SU-DHL-6 (cell line): Measurements from ENCODE around the gene C11orf86.

ENCODE experiments used
- H2AFZ ChIP-seq: fragments of 200-600 bp; sonication (generic); 2 replicates; pipeline ENCODE4 v1.6.1; 2014; ENCODE audit warnings: low read depth, mild to moderate bottlenecking, moderate library complexity, mixed read lengths, antibody characterized with exemption, low read length; ENCODE audit not compliant: severe bottlenecking
- H3F3A ChIP-seq: fragments of 200-600 bp; shearing (Covaris generic); 2 replicates; pipeline ENCODE4 v1.6.0; 2016; ENCODE audit warnings: antibody characterized with exemption, mild to moderate bottlenecking; ENCODE audit not compliant: insufficient read depth
- H3K27ac ChIP-seq: fragments of 200-600 bp; sonication (generic); 2 replicates; pipeline ENCODE4 v1.5.1; 2016; ENCODE audit warnings: low read depth, mild to moderate bottlenecking, low read length, moderate library complexity, mixed read lengths
- H3K27me3 ChIP-seq: fragments of 200-600 bp; sonication (generic), shearing (Covaris generic); 2 replicates; pipeline ENCODE4 v1.6.0; 2014; ENCODE audit warnings: mild to moderate bottlenecking, low read length
- H3K36me3 ChIP-seq: fragments of 200-600 bp; sonication (generic); 2 replicates; pipeline ENCODE4 v1.6.1; 2014; ENCODE audit warnings: mild to moderate bottlenecking, low read length, mixed read lengths
- H3K4me2 ChIP-seq: fragments of 300-600, 200-600 bp; shearing (Covaris generic), sonication (generic); 2 replicates; pipeline ENCODE4 v1.6.0; 2014; ENCODE audit warnings: low read length, low read depth, mild to moderate bottlenecking; ENCODE audit not compliant: poor library complexity, severe bottlenecking
- H3K4me3 ChIP-seq: fragments of 200-600 bp; sonication (generic); 2 replicates; pipeline ENCODE4 v1.5.1; 2014; ENCODE audit warnings: antibody characterized with exemption, low read length, mild to moderate bottlenecking, mixed read lengths; ENCODE audit not compliant: insufficient read depth, poor library complexity, severe bottlenecking
- H3K79me2 ChIP-seq: fragments of 200-600 bp; sonication (generic); 2 replicates; pipeline ENCODE4 v1.6.1; 2014; ENCODE audit warnings: mild to moderate bottlenecking, low read length, moderate library complexity; ENCODE audit not compliant: insufficient read depth
- H3K9ac ChIP-seq: fragments of 200-600 bp; sonication (generic); 2 replicates; pipeline ENCODE4 v1.7.0; 2014; ENCODE audit warnings: mild to moderate bottlenecking, low read length
- H3K9me2 ChIP-seq: fragments of 200-600 bp; sonication (generic); replicated peaks from 2 replicates; pipeline ENCODE4 v1.6.1; 2014; ENCODE audit warnings: low read length; ENCODE audit not compliant: insufficient read depth
- H3K9me3 ChIP-seq: fragments of 200-600 bp; sonication (generic); 2 replicates; pipeline ENCODE4 v1.6.1; 2014; ENCODE audit warnings: low read length, mixed read lengths; ENCODE audit not compliant: insufficient read depth
- H4K20me1 ChIP-seq: fragments of 200-600 bp; sonication (generic); 2 replicates; pipeline ENCODE4 v1.6.1; 2014; ENCODE audit warnings: low read depth, mild to moderate bottlenecking, antibody characterized with exemption, low read length, moderate library complexity, mixed read lengths
- EZH2phosphoT487 ChIP-seq: fragments of 200-600 bp; sonication (generic), shearing (Covaris generic); conservative IDR thresholded peaks from 2 replicates; pipeline ENCODE4 v1.6.1; 2018; ENCODE audit warnings: mild to moderate bottlenecking, antibody characterized with exemption, low read length, moderate library complexity, mixed read lengths
- TF ChIP-seq, protein P1 (sequence below): fragments of 200-600 bp; sonication (generic); IDR thresholded peaks from one replicate; pipeline ENCODE4 v1.5.1; 2017; ENCODE audit warnings: antibody characterized with exemption, mild to moderate bottlenecking, low read length, moderate library complexity; ENCODE audit not compliant: insufficient read depth, poor library complexity, severe bottlenecking

C11orf86 gene

DNA sequence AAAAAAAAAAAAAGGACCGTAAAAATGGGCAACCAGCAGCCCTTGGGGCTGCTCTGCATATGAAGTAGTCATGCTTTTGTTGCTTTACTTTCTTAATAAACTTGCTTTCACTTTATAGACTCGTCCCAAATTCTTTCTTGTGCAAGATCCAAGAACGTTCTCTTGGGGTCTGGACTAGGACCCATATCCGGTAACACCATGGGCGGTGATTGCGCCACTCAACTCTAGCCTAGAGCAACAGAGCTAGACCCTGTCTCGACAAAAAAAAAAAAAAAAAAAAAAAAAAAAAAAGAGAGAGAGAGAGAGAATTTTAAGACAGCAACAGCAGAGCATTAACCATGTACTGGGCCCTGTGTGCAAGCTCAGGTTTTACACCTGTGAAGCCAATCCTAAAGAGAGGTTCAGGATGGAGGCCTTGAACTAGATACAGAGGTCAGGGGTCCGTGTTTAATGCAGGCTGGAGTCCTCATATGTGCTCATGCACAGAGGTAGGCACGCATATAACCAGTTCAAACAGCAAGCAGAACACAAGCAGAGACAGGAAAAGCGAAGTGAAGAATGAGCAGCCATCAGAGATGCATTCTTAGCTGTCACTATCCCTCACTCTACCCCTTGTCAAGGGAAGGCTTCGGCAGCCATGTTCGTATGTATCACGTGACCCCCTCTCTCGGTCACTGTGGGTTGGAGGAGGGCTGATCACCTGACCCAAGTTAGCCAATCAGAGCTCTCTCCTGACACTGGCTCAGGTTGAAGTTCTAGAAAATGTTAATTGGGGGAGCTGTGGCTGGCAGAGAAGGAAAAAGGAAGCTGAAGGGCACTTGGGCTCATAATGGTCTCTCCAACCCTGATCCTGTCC lies 31.2 kb downstream of the C11orf86 start:
- H3F3A ChIP-seq = no peaks in the 10 kb centered on the region
- no peak overlapping the region for H3K9ac ChIP-seq
- no peak overlapping the region for H3K27ac ChIP-seq

DNA sequence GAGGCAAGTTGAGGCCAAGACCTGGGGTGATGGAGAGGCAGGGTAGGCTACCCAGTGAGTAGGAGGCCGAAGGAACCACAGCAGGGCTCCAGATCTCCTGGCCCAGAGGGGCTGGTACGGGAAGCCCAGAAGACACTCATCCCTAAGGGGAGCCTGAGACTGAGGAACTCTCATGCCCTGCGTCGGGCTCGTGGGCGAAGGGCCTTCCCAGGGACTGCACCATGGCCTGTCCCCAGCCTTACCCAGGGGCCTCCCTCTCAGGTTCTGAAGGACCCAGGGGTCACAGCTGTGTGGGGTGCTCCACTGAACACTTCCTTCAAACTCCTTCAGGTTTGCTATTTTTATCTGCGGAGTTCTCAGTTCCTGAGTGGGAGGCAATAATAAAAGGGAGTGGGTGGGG lies 32.0 kb downstream of the C11orf86 start:
- no peak overlapping the region for H2AFZ ChIP-seq
- H3K36me3 ChIP-seq = no peaks in the 10 kb centered on the region
- no peak overlapping the region for H3K4me3 ChIP-seq
- no peak overlapping the region for H3K27ac ChIP-seq
- no peak overlapping the region for H3K9ac ChIP-seq
- no peaks in the 10 kb centered on the region for H3K9me3 ChIP-seq
- no peaks in the 10 kb centered on the region for H3K9me2 ChIP-seq
- H3F3A ChIP-seq = no peaks in the 10 kb centered on the region
- TF ChIP-seq, protein P1, sequence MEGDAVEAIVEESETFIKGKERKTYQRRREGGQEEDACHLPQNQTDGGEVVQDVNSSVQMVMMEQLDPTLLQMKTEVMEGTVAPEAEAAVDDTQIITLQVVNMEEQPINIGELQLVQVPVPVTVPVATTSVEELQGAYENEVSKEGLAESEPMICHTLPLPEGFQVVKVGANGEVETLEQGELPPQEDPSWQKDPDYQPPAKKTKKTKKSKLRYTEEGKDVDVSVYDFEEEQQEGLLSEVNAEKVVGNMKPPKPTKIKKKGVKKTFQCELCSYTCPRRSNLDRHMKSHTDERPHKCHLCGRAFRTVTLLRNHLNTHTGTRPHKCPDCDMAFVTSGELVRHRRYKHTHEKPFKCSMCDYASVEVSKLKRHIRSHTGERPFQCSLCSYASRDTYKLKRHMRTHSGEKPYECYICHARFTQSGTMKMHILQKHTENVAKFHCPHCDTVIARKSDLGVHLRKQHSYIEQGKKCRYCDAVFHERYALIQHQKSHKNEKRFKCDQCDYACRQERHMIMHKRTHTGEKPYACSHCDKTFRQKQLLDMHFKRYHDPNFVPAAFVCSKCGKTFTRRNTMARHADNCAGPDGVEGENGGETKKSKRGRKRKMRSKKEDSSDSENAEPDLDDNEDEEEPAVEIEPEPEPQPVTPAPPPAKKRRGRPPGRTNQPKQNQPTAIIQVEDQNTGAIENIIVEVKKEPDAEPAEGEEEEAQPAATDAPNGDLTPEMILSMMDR = no peak
- TF ChIP-seq EZH2phosphoT487 = no peak
- H4K20me1 ChIP-seq = no peaks in the 10 kb centered on the region
- no peaks in the 10 kb centered on the region for H3K27me3 ChIP-seq
- H3K4me2 ChIP-seq = no peak overlapping the region
- H3K79me2 ChIP-seq = no peaks in the 10 kb centered on the region

More for the DNA sequence above, 31.2 kb downstream of the C11orf86 start:
- H3K9me3 ChIP-seq = no peaks in the 10 kb centered on the region
- no peak overlapping the region for H3K4me2 ChIP-seq
- peak overlapping the region; percentile 8 for H2AFZ ChIP-seq
- TF ChIP-seq, protein P1 = no peak
- no peak for TF ChIP-seq EZH2phosphoT487
- H3K36me3 ChIP-seq = no peaks in the 10 kb centered on the region
- H4K20me1 ChIP-seq = no peaks in the 10 kb centered on the region
- no peak overlapping the region for H3K4me3 ChIP-seq
- H3K9me2 ChIP-seq = no peaks in the 10 kb centered on the region
- no peaks in the 10 kb centered on the region for H3K79me2 ChIP-seq
- no peaks in the 10 kb centered on the region for H3K27me3 ChIP-seq

DNA sequence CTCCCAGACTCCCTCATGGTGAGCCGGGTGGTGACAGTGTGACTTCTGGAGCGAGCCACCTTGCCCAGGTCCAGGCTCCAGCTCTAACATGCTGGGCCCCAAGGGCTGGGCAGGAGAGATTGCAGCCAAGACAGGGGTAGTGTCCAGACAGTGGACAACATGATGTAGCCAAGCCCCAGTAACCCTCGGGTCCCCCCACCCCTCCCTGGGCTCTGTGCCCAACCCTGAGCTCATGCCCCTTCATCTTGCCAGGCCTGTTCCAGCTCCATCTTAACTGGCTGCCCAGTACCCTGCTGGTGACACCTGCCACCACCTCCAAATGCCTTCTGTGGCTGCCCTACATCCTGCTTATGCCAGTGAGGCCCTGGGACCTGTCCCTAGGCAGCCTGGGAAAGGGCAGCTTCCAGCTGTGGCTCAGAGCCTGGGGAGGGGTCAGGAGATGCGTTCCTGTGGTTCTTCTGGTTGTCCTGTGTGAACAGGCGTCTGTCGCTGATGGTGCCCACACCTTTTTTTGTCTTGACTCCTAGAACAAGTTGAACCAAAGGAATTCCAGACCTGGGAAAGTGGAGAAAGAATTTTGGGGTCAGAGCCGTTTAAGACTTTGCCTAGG lies 35.3 kb downstream of the C11orf86 start:
- Histone ChIP-seq H3K4me2 (no peak overlapping the region), H3F3A (no peaks in the 10 kb centered on the region), H3K27ac (no peak overlapping the region), H3K4me3 (no peak overlapping the region), H3K27me3 (no peaks in the 10 kb centered on the region), H3K79me2 (no peaks in the 10 kb centered on the region), H3K9me3 (no peaks in the 10 kb centered on the region), H3K36me3 (no peaks in the 10 kb centered on the region), H3K9me2 (no peaks in the 10 kb centered on the region), H2AFZ (no peak overlapping the region), H4K20me1 (no peaks in the 10 kb centered on the region), H3K9ac (no peak overlapping the region)
- TF ChIP-seq, protein P1 = no peak
- TF ChIP-seq EZH2phosphoT487 = no peak
